Stimulated activated naive CD4-positive, alpha-beta T cell (primary cell): ENCODE results near the gene NEU1.
"Not testable (repeated sequence)": the region's sequence is repeated elsewhere in the genome, so short reads cannot be mapped to it uniquely, and the experiment has no call there.

Source experiments
- DNase-seq, 6 experiments: peaks; one replicate each; lab custom pipeline; 2025; lab: John Stamatoyannopoulos, UW

Gene NEU1

DNA sequence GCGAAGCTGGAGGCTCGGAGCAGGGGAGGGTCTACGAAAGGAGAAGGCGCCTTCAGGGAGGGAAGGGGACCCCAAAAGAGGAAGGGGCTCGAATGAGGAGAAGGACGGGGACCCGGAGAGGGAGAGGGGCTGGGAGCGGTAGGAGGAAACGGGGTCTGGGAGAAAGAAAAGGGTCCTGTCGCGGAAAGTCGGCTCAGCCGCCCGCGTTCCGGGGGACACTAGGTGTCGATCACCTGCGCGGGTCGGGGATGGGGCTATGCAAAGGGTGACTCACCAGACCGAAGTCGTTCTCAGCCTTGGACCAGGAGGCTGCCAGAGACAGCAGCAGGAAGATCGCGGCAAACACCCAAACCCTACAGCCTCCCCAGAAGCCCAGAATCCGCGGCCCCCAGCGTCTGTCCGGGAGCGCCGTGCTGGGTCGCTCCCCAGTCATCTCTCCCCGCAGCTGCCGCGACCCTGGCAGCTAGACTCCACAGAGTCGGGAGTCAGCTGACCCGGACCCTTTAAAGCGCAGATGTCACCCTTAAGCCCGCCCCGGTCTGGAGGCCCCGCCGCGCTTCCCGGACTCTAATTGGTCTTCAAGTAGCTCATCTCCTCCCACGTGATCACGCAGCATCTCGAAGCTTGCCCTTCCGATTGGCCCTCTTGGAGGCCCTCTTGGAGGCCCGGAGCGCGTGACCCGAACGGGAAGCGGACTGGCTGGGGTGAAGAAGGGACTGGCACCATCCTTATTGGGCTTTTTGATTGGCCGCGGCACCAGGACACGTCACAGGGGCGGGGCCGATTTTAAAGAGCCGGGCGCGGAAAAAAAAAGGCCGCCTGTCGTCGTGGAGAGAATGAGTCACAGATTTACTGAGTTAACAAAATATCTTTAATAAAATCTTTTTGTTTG is at the start of gene NEU1:
TSS of gene NEU1 (minus strand) at position 478 of the 892 bp plus-strand sequence. CDS start at position 433, 45 bp downstream.
- peak; percentile 95 to 100 (median 99) for DNase-seq

DNA sequence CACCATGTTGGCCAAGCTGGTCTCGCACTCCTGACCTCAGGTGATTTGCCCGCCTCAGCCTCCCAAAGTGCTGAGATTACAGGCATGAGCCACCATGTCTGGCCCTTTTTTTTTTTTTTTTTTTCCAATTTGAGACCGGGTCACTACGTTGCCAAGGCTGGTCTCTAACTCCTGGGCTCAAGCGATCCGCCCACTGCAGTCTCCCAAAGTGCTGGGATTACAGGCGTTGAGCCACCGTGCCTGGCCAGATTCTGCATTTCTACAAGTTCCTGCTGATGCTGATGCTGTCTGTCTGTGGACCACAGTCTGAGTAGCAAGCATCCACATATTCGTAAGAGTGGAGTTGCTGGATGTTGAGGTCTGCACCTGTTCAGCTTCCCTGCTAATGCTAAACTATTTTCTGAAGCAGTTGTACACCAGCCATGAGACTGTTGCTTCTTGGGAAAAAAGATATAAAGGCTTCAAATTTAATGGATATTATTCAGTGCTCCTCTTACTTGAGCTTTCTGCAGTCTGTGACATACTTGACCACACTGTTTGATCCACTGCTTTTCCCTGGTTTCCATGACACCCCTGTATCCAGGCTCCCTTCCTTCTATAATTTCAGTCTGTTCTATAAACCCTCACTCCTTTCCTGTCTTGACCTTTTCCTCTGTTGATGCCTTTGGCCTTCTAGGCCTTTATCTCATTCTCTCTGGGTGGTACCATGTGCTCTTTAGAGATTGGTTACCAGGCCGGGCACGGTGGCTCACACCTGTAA is 49.4 kb upstream of the NEU1 start:
- no peak for DNase-seq

DNA sequence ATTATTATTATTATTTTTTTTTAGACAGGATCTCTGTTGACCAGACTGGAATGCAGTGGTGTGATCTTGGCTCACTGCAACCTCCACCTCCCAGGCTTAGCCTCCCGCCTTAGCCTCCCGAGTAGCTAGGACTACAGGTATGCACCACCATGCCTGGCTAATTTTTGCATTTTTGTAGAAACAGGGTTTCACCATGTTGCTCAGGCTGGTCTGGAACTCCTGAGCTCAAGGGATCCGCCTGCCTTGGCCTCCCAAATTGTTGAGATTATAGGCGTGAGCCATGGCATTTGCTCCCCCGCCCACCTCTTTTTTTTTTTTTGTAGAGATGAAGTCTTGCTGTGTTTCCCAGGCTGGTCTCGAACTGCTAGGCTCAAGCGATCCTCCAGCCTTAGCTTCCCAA is 46.7 kb upstream of the NEU1 start:
- DNase-seq: not testable (repeated sequence)

DNA sequence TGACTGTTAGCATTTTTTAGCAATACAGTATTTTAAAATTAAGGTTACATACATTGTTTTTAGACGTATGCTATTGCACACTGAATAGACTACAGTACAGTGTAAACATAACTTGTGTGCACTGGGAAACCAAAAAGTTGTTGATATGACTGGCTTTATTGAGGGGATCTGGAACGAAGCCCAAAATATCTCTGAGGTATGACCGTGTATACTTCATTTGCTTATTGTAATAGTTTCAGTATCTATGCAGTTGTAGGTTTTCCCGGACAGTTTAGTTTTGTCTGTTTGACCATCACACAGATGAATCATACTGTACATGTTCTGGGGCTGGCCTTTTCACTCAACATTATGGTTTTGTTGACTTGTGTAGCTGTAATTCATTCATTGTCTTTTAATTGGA is 46.2 kb upstream of the NEU1 start:
- DNase-seq: no peak

DNA sequence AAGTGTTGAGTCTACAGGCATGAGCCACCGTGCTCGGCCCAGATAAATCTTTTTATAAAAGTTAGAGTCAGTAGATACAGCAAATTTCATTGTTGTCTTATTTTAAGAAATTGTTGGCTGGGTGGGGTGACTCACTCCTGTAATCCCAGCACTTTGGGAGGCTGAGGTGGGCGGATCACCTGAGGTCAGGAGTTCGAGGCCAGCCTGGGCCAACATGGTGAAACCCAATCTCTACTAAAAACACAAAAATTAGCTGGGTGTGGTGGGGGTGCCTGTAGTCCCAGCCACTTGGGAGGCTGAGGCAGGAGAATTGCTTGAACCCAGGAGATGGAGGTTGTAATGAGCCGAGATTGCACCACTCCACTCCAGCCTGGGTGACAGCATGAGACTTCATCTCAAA is 45.6 kb upstream of the NEU1 start:
- not testable (repeated sequence) for DNase-seq

- DNase-seq: no peak
These were observed 44.7 kb upstream of the NEU1 start for GRCh38 chr6:31907158-31907813.

DNA sequence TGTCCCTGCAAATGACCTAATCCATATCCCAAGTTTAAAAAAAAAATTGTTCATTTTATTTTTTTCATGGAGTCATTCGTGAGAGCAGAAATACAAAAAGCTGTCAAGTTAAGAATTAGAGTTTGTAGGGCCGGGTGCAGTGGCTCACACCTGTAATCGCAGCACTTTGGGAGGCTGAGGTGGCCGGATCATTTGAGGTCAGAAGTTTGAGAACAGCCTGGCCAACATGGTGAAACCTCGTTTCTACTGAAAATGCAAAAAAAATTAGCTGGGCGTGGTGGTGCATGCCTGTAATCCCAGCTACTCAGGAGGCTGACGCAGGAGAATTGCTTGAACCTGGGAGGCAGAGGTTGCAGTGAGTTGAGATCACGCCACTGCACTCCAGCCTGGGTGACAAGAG is 44.1 kb upstream of the NEU1 start:
- not testable (repeated sequence) for DNase-seq

GRCh38 chr6:31906122-31906521 is 43.5 kb upstream of the NEU1 start:
- no peak for DNase-seq

DNA sequence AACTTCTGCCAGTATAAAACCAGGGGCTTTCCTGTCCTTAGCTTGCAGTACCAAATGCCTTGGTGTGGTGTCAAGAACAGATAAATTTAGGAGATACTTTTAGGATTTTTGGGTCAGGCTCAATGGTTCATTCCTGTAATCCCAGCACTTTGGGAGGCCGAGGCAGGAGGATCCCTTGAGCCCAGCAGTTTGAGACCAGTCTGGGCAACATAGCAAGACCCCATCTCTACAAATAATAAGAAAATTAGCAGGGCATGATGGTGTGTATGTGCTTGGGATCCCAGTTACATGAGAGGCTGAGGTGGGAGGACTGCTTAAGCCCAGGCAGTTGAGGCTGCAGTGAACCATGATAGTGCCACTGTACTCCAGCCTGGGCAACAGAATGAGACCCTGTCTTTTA is 42.4 kb upstream of the NEU1 start:
- no peak for DNase-seq

GRCh38 chr6:31903957-31904356 is 41.3 kb upstream of the NEU1 start:
- DNase-seq: no peak

DNA sequence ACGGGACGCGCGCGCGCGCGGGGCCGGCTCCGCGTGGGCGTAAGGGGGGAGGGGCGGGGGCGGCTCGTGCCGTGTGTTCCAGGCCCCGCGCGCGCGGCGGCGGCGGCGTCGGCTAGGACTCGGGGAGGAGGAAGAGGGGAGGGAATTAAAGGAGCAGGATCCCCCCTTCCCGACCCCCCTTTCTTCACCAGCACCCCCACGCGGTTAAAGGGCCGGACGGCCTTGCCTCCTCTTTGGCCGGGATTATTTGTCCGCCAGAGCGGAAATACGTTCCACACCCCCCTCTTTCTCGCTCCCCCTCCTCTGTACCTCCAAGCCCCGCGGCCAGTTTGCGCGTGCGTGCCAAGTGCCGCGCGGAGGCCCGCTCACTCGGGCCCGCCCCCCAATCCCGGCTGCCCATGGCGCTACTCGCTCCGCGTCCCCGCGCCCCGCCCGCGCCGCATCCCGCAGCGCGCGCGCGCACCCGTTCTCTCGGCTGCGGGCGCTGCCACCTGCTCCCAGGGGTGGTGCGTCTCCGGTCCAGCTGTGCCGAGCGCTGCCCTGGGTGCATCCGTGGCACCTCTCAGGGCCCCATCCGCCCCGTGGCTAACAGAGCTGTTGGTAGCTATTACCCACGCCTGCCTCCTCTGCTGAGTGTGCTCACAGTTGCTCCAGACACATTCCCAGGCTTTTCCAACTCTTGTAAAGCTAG is 39.5 kb upstream of the NEU1 start, which contains the start of gene ZBTB12:
TSS of gene ZBTB12 (minus strand) at position 134 of the 691 bp plus-strand sequence. CDS start 781 bp downstream, outside the sequence.
- peak; percentile 78 to 90 (median 86) for DNase-seq

DNA sequence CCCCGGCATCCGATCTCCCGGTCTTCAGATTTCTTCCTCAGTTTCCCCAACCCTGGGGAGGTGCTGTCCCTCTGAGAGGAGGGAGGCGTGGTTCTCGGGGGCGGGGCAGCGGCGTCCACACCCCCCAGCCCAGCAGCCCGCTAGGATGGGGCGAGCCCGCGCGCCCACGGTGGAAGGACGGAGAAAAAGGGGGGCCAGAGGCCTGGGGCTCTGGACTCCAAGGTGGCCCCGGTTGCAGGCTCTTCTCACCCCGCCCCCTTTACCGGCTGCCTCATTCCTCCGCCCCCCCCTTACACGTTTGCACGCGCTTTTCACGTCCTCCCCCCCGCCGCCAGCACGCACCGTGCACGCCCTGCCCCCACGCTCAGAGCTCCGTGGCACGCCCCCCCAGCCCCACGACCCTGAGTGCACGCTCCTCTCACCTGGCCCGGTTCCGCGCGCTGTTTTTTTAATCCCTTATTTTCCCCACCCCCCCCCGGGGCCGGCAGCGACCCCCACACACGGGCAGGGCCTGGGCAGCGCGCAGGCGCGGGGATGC is 38.9 kb upstream of the NEU1 start:
- DNase-seq: peak; percentile 61 to 87 (median 78)

DNA sequence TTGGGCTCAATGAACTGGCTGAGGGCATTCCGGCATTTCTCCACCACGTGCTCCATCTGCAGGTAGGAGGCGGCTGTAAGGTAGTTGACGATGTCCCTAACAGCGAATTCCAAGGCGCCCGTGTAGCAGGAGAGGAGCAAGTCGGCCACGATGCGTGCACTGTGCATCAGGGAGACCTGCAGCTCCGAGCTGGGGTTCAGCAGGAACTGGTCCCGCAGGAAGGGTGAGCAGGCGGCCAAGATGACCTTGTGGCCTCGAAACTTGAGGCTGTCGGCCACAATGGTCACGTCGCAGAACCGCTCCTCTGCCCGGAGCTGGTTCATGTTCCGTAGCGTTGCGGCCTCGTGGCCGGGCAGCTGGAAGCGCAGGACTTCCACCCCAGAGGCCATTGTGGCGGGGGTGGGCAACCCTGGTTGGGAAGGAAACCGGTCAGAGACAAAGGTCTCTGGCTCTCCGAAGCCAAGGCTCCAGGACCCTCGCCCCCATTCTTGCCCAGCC is 38.3 kb upstream of the NEU1 start:
- no peak for DNase-seq

DNA sequence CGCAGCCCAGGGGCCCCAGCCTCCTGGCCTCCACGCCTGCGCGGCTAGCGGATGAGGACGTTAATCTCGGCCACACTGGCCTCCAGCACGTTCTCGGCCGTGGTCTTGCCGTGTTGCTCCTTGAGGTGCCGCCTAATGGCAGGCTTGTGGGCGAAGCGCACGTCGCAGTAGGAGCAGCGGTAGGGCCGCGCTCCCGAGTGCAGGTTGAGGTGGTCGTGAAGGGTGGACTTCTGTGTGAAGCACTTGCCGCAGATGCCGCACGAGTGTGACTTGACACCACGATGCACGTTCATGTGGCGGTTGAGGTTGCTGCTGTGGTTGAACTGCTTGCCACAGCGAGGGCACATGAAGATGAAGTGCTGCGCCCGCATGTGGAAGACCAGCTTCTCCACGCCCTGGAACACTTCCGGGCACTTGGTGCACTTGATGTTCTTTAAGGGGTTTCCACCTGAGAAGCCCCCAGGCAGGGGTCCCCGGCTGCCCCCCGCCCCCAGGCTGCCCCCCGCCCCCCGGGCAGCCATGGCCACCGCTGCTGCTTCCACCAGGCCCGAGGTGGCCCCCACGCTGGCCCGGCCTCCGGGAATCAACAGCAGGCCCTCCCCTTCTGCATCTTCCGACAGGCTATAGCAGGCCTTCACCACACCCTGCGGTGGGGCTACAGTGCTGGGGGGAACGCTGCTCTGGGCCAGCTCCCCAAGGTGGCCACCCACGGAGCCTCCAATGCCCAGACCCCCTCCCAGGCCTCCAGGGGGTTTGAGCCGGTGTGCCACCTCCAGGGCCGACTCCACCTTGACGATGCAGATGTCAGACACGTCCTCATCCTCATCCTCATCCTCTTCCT is 37.5 kb upstream of the NEU1 start:
- DNase-seq: no peak

GRCh38 chr6:31899215-31899614 is 36.6 kb upstream of the NEU1 start:
- DNase-seq: no peak

GRCh38 chr6:31898383-31899011 is 35.9 kb upstream of the NEU1 start:
- peak in 5 of 6 experiments; percentile 26 to 69 (median 63) for DNase-seq

DNA sequence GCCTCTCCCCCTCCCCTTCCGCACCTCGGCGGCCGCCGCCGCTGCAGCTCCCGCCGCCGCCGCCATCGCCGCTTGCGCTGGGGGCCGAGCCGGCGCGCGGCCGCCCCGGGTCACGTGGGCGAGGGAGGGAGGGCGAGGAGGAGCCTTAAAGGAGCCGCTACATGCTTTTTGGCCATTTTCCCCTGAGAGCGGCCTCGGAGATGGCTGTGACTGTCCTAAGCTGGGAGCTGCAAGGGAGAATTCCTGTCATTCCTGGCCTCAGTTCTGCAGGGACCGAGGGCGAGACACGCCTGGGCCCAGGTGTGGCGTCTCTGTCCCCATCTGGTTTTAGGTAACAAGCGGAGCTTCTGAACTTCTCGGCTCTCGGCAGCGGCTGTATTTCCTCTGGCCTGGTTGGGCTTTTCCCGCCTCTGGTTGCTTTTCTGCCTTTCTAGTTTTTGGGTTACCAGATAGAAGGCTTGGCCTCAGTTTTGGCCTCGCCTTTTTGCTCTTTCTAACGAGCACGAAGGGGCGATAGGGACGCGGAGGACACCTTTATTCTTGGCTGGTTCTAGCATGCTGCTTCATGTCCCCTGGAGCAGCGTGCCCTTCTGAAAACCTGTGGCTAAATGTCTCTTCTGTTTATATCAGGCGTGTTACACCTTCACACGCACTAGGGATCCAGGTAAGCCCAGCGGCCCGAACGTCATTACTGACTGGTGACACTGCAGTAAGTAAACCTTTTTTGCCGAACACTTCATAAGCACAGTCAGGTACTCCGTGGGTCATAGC is 35.2 kb upstream of the NEU1 start, which contains the start of gene EHMT2:
TSS of gene EHMT2 (minus strand) at position 87 of the 771 bp plus-strand sequence. CDS start at position 66, 21 bp downstream.
- peak; percentile 66 to 85 (median 79) for DNase-seq

GRCh38 chr6:31896856-31897611 is 34.4 kb upstream of the NEU1 start:
- DNase-seq: peak in 2 of 6 experiments; percentile 37 to 40
